Fibroblast of skin of right quadriceps (primary cell): ENCODE results near the gene PAIP2.
"Not testable (repeated sequence)": the region's sequence is repeated elsewhere in the genome, so short reads cannot be mapped to it uniquely, and the experiment has no call there.

Source experiments
- DNase-seq: peaks from one replicate; pipeline ENCODE4 v3.0.0-alpha.2; 2013

Gene PAIP2

DNA sequence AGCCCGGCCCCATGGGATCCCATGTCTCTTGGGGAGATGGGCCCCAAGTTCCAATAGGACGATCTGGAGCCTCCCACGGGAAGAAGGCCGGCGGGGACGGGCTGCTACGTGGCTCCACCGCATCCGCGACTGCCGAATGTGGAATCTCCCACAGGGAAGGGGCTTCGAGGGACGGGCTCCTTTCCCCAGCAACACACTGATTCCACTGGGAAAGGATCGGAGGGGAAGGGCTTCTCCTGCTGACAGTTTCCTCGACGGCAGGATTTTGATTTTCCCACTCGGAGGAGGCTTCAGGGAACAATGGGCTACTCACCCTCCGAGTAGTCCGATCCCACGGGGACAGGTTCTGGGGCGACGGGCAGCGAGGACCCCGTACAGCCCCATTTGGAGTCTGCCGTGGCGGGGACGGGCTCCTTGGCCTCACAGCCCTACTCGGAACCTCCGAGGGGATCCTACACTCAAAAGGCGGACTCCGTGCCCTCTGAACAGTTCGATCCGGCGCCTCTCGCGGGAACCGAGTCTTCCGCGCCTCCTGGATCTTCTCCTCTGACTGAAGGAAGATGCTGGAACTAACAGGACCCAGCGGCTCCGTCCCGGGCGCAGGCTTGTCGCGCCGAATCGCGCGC lies 52.0 kb downstream of the PAIP2 start:
- DNase-seq, result no peak

DNA sequence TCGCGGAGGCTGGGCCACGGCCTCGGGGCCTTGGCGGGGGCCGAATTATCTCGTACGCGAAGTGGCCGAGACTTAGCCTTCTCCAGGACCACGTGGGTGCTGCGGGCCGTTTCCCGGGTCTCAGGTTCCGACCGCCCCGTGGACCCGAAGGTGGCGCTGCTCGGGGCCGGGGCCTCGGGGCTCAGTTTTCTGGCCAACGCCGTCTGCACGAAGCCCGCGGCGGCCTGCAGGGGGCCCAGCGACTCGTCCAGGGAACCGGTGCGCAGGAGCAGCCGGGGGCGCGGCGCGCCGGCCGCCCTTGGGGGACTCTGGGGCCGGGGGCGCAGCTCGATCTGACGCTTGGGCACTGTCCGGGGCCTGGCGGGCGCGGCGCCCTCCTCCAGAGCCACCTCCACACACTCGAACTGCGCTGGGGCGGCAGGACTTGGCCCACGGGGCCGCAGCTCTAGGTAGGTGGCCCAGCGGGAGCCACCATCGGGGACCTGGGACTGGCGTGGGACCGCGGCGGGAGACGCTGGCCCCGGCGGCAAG lies 52.5 kb downstream of the PAIP2 start:
- peak; percentile 35 for DNase-seq

DNA sequence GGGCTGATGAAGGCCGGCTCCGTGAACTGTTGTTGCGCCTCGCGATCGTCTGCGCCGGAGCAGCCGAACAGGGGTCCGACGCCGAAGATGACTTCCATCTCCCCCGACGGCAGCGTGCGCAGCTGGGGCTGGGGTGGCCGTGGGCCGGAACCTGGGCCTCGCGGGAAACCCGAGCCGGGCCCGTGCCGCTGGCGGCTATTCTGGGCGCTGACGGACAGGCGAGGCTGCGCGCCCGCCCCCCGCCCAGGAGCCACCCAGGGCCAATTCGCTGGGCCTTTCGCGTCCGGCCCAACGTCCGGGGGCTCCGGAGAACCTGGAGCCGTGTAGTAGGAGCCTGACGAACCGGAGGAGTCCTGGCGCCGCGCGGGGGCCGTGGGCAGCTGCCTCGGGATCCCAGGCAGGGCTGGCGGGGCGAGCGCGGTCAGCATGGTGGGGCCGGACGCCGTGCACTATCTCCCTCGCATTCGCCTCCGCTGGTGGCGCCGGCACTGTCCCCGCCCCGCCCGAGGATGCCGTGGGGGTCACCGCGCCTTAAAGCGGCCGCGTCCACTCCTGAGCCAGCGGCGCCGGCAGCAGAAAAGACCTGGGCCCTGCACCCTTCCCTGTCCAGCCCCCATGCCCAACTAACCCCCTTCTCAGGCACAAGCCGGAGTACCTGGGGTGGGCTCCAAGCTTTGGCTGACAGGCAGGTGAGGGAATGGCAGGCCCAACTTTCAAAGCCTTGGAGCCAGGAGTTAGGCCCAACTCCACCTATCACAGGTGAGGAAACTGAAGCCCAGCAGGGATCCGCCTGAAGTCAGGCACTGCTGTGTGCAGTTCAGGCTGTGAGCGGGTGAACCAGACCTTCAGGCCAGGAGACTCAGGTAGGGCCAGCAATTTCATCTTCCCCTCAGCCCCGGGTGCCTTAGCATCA lies 53.3 kb downstream of the PAIP2 start, which contains the start of gene PROB1:
PROB1 (minus strand) TSS at position 451 of the 913 bp plus-strand sequence; CDS start at position 428, 23 bp downstream.
- no peak for DNase-seq

DNA sequence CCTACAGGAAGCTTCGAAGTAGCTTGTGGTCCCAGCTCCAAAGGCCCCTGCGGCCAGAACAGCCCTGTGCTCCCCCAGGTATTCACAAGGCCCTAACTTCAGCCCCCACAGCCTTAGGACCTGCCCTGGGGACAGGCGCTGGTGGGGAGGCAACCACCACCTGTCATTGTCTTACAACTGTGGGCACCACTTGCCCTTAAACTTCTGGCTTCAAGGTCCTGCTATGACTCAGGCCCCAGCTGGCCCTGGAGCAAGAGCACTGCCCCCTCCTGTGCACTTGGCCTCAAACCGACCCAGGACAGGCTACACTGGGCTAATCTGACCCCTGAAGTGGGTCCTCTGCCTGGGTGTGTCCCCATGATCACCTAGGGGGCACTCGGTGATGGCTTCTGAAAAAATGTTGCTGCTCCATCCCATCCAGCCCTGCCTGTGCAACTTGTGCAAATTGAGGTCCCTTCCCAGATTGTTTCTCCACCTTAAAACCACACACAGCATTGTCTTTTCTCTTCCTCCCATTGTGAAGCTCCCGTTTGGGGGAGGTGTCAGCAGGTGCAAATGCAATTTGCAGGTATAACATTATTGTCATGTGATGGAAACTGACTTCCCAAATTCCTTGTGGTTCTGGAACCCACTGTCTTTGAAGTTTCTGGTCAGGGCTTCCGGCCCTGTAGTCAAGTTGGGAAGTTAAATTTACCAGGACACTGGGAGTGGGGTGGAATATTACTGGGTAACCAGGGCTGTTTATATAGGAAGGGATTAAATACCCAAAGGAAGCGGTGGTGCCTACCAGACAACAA lies 54.4 kb downstream of the PAIP2 start:
- no peak for DNase-seq

DNA sequence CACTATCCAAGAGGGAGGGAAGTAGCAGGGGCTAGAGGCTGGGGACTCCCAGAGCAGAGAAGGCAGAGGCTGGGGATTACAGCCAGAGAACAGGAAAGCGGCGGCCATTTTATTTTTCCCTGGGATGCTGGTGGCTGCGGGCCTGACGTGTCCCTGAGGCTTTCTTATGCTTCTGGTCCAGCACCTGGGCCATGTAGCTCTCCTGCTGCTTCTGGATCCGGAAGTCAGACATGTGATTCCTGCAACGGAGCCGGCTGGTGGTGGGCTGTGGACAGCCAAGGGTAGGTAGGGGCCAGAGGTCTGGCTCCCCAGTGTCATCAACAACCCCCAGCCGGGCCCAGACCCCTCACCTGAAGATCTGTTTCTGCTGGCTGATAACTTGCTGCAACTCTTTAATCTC lies 55.0 kb downstream of the PAIP2 start:
- no peak for DNase-seq

DNA sequence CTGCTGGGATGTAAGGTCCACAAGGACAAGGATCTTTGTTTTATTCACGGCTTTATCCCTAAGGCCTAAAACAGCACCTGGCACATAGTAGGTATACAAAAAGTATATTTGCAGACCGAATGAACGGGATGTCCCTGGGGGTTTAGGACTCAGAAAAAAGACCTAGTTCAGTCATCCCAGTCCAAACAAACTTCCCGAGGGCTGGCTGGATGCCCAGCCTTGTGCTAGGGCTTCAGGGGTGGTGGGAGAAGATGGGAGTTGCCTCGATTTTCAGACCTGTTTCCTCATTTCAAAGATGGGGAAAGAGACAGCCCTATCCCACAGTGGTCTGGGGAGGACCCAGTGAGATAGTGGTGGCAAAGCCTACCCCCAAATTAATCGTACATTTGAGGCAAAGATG lies 56.3 kb downstream of the PAIP2 start:
- no peak for DNase-seq

DNA sequence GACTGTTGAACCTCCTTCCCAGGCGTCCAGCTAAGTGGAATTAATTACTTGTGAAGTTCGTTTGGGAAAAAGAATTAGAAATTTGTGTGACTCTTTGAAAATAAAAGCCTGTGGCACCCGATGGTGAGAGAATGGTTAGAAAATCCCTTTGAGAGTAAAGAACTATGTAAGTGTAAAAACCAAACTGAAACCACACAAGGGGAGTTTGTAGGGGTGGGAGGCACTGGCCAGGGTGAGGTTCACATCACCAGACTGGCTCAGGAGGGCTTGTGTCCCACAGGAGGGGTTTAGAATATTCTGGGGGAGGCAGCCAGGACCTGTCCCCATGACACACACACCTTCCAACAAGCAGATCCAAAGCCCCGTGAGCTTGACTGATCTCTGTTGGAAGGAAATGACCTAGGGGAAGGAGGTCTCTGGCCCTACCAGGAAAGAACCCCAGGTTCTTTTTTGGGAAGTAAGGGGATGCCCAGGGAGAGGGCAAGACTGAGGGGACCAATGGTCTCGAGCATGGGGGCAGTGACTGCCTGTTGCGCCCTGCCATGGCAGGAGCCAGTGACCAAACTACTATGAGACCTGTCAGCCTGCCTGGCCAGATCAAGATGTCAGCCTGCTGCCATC lies 58.0 kb downstream of the PAIP2 start:
- DNase-seq, result no peak

DNA sequence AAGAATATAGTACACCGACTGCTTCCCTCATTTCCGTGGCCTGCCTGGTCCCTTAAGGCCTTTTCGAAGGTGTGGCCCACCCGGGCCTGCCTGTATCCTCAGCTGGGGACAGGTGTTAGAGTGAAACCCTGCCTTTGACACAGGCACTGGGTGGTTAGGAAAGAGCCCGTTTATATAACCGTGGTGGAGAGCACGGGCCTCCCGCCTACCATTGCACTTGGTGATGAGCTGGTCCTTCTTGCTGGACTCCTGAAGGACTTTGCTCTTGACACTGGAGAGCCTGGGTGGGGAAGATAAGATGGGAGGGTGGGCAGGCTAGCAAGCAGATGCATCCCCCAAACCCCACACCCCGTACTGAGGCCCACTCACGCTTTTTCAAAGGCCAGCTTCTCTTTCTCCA lies 59.9 kb downstream of the PAIP2 start:
- no peak for DNase-seq

DNA sequence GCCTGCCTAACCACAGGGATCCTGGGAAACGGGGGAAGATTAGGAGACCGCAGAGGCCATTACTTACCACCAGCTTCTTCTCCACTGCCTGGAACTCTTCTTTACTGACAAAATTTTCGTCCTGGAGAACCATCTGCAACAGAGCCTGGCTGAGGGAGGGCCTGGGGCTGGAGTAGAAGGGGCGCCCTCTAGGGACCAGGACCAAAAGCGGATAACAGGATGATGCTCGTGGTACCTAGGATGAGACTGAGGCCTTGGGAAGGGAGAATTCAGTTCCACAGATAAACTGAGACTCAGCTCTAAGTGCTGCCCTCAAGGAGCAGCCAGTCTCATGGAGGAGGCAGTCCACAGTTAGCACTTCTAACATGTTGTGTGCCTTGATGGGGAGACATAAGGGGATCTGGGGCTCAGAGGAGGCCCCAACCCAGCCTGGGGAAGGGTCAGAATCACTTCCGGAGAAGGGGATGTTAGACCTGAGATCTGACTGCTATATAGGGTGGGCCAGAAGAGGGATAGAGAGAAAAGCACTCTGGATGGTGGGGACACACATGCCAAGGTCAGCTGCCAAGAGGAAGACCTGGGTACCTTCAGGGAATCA lies 61.0 kb downstream of the PAIP2 start:
- no peak for DNase-seq

DNA sequence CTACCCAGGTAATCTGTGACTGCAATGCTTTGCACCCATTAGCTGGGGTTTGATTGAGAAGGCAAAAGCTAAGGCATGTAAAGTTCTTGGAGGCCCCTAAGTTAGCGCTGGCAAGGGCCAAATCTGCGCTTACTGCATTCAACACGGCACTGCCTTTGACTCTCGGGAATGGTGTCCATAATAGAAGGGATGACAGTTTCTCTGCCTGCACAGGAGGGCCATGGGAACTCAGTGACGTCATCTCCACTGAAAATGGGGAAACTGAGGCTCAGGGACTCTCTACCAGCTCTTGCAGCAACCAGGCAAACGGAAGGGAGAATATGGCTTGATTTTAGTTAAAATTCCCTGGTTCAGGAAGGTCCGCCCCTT lies 61.7 kb downstream of the PAIP2 start:
- no peak for DNase-seq

DNA sequence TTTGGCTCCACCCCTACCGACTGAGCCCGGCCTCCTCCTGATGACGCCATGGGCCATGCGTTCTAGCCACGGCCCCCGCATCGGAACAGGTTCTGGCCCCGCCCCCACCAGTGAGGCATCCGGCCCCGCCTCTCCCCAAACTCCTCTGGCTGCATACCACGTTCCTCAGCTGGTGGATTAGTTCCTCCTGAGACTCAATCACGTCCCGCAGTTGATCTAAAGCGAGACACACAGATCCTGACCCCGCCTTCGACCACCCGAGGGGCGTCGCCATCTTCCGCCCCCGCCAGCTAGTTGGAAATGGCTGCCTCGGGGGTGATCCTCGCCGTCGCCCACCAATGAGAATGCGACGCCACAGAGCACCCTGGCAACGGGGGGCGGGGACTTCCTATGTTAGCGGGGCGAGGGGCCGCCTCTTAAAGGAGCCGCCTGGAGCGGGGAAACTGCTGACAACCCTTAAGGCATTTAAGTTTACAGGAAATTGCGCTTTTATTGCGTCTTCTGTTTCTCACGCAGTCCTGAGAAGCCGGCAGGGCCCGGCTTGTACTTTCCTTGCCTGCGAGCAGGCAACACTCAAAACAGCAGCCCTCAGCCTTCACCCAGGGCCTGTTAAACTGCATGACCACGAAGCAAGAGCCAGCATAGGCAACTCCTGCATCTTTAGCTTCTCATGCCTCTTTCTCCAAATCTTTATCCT lies 62.3 kb downstream of the PAIP2 start, which contains the start of gene SPATA24:
SPATA24 (minus strand) TSS at position 303 of the 697 bp plus-strand sequence; CDS start at position 274, 29 bp downstream.
- DNase-seq, result peak; percentile 98

DNA sequence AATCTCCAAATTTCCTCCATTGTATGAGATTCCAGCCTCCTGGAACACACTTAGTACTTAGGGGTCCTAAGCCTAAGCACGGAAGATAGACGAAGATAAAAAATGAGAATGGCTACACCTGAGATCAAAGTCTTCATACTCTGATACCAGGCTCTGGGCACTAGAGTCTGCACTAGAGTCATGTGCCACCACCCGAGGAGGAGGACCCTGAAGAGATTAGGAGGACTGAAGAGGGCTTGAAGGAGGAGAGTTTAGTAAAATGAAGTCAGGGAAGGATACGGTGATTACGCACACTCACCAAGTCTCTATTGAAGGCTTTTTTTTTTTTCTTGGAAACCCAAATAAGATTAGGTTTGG lies 62.8 kb downstream of the PAIP2 start:
- no peak for DNase-seq

DNA sequence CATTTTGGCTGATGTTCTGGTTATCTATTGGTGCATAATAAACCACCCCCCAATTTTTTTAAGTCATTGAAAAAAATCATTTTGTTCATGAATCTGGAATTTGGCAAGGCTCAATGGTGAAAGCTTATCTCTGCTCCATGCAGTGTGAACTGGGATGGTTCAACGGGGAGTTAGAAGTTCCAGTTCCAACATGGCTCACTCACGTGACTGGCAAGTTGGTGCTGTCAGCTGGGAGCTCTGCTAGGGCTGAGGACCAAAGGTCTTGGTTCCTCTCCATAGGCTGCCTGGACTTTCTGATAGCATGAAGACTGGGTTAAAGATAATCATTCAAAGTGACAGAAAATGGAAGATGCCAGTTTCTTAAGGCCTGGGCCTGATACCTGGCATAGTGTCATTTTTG lies 65.3 kb downstream of the PAIP2 start:
- DNase-seq, result no peak

DNA sequence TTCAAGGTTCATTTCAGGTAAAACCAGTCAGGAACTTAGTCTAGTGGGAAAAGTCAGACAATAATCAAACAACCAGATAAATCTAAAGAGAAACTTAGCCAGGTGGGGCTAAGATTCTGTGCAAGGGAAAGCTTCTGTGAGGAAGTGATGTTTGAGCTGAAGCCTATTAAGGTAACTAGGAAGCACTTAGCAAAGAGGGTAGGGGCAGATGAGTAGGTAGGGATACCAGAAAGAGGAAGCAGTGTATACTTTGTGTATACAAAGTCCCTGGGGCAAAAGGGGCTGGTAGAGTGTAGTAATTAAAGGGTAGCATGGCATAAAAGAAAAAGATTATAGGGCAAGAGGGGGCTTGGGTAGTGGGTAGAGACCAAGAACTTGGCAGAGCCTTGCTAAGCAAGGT lies 65.9 kb downstream of the PAIP2 start:
- no peak for DNase-seq

DNA sequence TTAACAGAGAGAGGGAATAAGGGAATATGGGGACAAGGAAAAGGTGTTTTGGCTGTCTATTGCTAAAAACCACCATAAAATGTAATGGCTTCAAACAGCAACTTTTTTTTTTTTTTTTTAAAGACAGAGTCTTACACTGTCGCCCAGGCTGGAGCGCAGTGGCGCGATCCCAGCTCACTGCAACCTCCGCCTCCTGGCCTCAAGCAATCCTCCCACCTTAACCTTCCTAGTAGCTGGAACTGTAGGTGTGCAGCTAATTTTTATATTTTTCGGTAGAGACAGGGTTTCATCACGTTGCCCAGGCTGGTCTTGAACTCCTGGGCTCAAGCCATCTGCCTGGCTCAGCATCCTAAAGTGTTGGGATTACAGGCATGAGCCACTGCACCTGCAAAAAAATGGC lies 66.5 kb downstream of the PAIP2 start:
- no peak for DNase-seq

DNA sequence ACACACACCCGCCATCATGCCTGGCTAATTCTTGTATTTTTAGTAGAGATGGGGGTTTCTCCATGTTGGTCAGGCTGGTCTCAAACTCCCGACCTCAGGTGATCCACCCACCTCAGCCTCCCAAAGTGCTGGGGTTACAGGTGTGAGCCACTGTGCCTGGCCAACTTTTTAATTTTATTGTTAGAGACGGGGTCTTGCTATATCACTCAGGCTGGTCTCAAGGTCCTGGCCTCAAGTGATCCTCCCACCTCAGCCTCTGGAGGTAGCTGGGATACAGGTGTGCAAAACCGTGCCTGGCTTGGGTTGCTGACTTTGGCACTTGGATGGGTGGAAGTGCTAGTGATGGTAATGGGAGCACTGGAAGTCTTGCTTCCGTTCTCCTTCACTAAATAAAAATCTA lies 67.5 kb downstream of the PAIP2 start:
- DNase-seq, result not testable (repeated sequence)

DNA sequence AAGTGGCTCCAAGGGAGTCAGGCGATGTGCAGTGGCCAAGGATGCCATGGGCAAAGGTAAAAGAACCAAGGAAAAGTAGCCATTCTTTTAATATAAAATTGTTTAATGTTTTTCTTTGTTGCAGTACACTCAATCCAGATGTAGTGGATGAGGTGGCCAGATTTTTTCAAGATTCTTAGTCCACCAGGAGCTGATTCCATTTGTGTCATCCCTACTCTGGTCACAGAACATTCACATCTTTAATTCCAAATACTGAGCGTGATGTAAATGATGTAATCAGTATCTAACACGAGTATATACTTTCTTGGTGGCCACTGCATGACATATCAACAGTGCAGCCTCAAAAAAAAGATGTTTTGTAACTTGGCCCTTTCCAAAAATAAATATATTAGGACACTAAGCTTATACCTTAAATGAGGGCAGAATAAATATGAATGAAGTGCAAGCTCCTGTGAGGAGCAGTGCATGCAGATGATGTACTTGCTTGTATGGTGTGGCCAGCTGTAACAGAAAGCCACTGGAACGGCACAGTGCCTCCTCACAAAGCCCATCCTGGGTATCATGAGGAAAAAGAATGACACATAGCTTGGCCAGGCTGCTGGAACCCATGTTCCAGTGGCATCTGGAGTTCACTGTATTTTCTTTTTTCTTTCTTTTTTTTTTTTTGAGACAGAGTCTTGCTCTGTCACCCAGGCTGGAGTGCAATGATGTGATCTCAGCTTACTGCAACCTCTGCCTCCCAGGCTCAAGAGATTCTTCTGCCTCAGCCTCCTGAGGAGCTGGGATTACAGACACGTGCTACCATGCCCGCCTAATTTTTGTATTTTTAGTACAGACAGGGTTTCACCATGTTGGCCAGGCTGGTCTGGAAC lies 68.7 kb downstream of the PAIP2 start:
- DNase-seq, result no peak

DNA sequence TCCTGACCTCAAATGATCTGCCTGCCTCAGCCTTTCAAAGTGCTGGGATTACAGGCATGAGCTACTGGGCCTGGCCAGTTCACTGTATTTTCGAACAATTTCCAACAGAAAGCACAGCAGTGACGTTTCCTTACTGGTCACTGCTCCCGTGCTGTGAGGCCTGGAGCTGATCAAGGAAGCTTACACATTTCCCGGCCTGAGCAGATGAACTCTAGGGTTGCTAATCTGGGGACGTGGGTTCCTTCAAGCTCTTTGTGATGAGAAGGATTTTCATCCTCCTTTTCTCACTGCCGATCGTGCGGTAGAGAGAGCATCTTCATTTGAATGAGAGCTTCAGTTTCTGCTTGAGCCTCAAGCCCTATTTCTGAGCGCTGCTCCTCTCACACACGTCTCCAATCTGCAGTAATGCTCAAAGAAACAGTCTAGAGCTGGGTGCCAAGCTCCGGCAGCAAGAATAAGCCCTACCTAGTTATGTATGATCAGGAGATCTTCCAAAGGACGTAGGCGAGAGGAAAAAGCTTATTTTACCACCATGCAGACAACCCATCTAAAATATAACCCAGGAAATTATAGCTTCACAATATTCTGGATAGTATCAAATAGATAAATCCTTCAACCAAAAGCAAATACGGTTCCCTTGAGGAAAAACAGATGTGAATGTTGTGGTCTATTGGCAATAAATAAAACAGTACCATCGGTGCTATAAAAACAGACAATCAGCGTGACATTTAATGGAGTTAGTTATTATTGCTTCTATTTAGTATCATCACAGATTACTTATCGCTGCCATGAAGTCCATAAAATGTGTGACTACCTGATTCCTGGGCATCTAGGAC lies 69.6 kb downstream of the PAIP2 start:
- peak; percentile 56 for DNase-seq

DNA sequence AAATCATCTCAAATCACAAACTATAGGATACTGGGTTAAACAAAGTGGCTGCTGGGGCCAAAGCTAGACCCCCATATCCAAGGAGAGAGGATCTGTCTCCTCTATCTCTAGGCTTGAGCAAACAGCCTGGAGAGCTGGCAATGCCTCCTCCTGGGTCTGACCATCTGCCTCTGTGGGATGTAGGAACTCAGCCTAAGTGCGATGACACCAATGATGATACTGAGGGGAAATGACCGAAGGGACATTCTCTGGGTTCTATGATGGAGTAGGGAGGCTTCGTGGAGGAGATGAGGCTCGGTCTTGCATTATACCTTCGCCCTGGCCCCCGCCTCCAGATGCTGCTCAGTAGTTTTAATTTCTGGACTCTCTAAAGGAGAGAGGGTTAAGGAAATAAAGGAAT lies 71.5 kb downstream of the PAIP2 start:
- DNase-seq, result no peak

DNA sequence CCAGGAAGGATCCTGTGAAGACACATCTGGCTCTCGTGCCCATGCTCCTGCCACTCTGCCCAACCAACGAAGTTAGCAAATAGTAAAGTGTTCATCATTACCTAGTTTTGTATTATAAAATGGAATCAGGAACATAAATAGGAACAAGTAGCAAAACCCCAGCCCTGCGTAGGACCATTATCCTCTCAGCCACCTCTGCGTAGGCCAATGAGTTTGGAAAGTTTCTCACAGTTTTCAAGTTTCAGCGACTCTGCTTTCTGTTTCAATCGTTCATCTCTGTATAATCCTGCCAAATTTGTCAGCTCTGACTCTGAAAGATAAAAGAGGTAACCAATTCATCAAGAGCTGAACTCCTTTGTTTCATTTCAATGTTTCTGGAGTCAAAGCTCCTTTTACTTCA lies 72.3 kb downstream of the PAIP2 start:
- no peak for DNase-seq
